IMR-90 (cell line): ENCODE measurements around the gene OSBP2. TPM values are rescaled to one million over a fixed set of nuclear protein-coding genes. Genes with fewer than 3 reads are reported as not detected.

Source experiments
- ATAC-seq: fragments of 200-7000 bp; cut with Tn5 transposase; 2 replicates; pipeline ENCODE4 v1.9.1; 2020; ENCODE audit warnings: low read depth, mild to moderate bottlenecking, moderate library complexity
- BruUV-seq: library from RNA; stranded (reverse); fragments of 400-500 nt; replicated peaks from 2 replicates; lab custom pipeline; 2021; lab: Mats Ljungman, UMichigan
- CTCF ChIA-PET: fragments of 300-600 bp; formaldehyde crosslinking; extraction: SDS; loops from one replicate; lab custom pipeline; 2021; ENCODE audit warnings: antibody characterized with exemption; lab: Yijun Ruan, JAX
- POLR2A ChIA-PET: fragments of 300-600 bp; sonication (Branson Sonifier 250); formaldehyde crosslinking; loops from one replicate; lab custom pipeline; 2022; ENCODE audit warnings: antibody characterized with exemption; ENCODE audit not compliant: unreplicated experiment; lab: Charles Lee
- DNase-seq: peaks from one replicate; pipeline ENCODE4 v3.0.0; 2013
- H2AFZ ChIP-seq: replicated peaks from 2 replicates; pipeline ENCODE3; 2013; ENCODE audit warnings: low read length, mild to moderate bottlenecking; ENCODE audit not compliant: poor library complexity
- H2AK5ac ChIP-seq: 2 replicates; pipeline ENCODE4 v1.6.1; 2013; ENCODE audit warnings: low read depth, low read length, inconsistent platforms
- H2AK9ac ChIP-seq: replicated peaks from 2 replicates; pipeline ENCODE3; 2013; ENCODE audit warnings: mild to moderate bottlenecking, low read depth, low read length, moderate library complexity; ENCODE audit not compliant: poor library complexity
- H2BK120ac ChIP-seq: 2 replicates; pipeline ENCODE4 v1.6.1; 2013; ENCODE audit warnings: low read depth, low read length, inconsistent platforms
- H2BK15ac ChIP-seq: 3 replicates; pipeline ENCODE4 v1.6.1; 2013; ENCODE audit warnings: low read depth, low read length, inconsistent platforms
- H2BK20ac ChIP-seq: 2 replicates; pipeline ENCODE4 v1.6.1; 2013; ENCODE audit warnings: low read depth, mild to moderate bottlenecking, inconsistent platforms, low read length, moderate library complexity
- H2BK5ac ChIP-seq: 2 replicates; pipeline ENCODE4 v1.6.1; 2013; ENCODE audit warnings: mild to moderate bottlenecking, low read depth, low read length, inconsistent platforms; ENCODE audit not compliant: poor library complexity, severe bottlenecking
- H3K14ac ChIP-seq: replicated peaks from 2 replicates; pipeline ENCODE4 v1.6.1; 2013; ENCODE audit warnings: low read depth, low read length, inconsistent platforms
- H3K18ac ChIP-seq: 2 replicates; pipeline ENCODE4 v1.6.1; 2013; ENCODE audit warnings: low read depth, low read length, control low read depth
- H3K23ac ChIP-seq: 2 replicates; pipeline ENCODE4 v1.6.1; 2013; ENCODE audit warnings: low read depth, low read length, inconsistent platforms
- H3K27ac ChIP-seq: 2 replicates; pipeline ENCODE4 v1.5.1; 2013; ENCODE audit warnings: mild to moderate bottlenecking, control low read depth, low read length; ENCODE audit not compliant: insufficient read depth
- H3K27me3 ChIP-seq: 2 replicates; pipeline ENCODE4 v1.6.1; 2013; ENCODE audit warnings: low read length; ENCODE audit not compliant: control insufficient read depth, insufficient read depth
- H3K36me3 ChIP-seq: 2 replicates; pipeline ENCODE4 v1.6.1; 2013; ENCODE audit warnings: low read length, mixed read lengths; ENCODE audit not compliant: control insufficient read depth, insufficient read depth
- H3K4ac ChIP-seq: 2 replicates; pipeline ENCODE4 v1.6.1; 2013; ENCODE audit warnings: low read depth, low read length, inconsistent platforms
- H3K4me1 ChIP-seq: 2 replicates; pipeline ENCODE4 v1.6.1; 2013; ENCODE audit warnings: low read length, mixed read lengths; ENCODE audit not compliant: control insufficient read depth, insufficient read depth
- H3K4me2 ChIP-seq: 2 replicates; pipeline ENCODE4 v1.6.1; 2013; ENCODE audit warnings: low read depth, mild to moderate bottlenecking, control low read depth, low read length, moderate library complexity
- H3K4me3 ChIP-seq: 2 replicates; pipeline ENCODE4 v1.5.1; 2013; ENCODE audit warnings: low read depth, mild to moderate bottlenecking, control low read depth, low read length, moderate library complexity; ENCODE audit not compliant: insufficient read depth
- H3K56ac ChIP-seq: 2 replicates; pipeline ENCODE4 v1.6.1; 2013; ENCODE audit warnings: low read length, inconsistent platforms; ENCODE audit not compliant: insufficient read depth; ENCODE audit errors: extremely low read depth
- H3K79me1 ChIP-seq, 2 experiments: 2 replicates each; pipeline ENCODE4 v1.6.1; 2013; ENCODE audit warnings: low read length in 2 of 2, inconsistent platforms in 1 of 2, low read depth in 1 of 2
- H3K9ac ChIP-seq: 2 replicates; pipeline ENCODE4 v1.6.1; 2013; ENCODE audit warnings: low read depth, low read length, control low read depth
- H3K9me1 ChIP-seq: 2 replicates; pipeline ENCODE4 v1.6.1; 2013; ENCODE audit warnings: low read length, inconsistent platforms; ENCODE audit not compliant: insufficient read depth
- H3K9me3 ChIP-seq: 2 replicates; pipeline ENCODE4 v1.6.1; 2013; ENCODE audit warnings: low read length; ENCODE audit not compliant: control insufficient read depth, insufficient read depth
- H4K20me1 ChIP-seq: 2 replicates; pipeline ENCODE4 v1.6.1; 2013; ENCODE audit warnings: low read length, inconsistent platforms; ENCODE audit not compliant: insufficient read depth
- H4K5ac ChIP-seq: 2 replicates; pipeline ENCODE4 v1.6.1; 2013; ENCODE audit warnings: mild to moderate bottlenecking, low read depth, low read length, control low read depth
- H4K8ac ChIP-seq, 2 experiments: 2 replicates each; pipeline ENCODE4 v1.6.1; 2013; ENCODE audit warnings: low read depth in 2 of 2, low read length in 2 of 2, control low read depth in 1 of 2, inconsistent platforms in 1 of 2
- H4K91ac ChIP-seq: 2 replicates; pipeline ENCODE4 v1.6.1; 2013; ENCODE audit warnings: low read depth, low read length, inconsistent platforms; ENCODE audit not compliant: insufficient read depth
- BHLHE40 ChIP-seq: fragments of 150-350 bp; IDR thresholded peaks from 2 replicates; pipeline ENCODE4 v1.6.1; 2016; ENCODE audit warnings: mild to moderate bottlenecking, low read depth, low read length
- CEBPB ChIP-seq: IDR thresholded peaks from 2 replicates; pipeline ENCODE4 v1.6.1; 2012; ENCODE audit warnings: low read depth, low read length, improper control_type of control experiment
- CHD1 ChIP-seq: IDR thresholded peaks from 2 replicates; pipeline ENCODE4 v1.6.1; 2012; ENCODE audit warnings: low read depth, low read length, improper control_type of control experiment
- FOS ChIP-seq: fragments of 150-350 bp; IDR thresholded peaks from 2 replicates; pipeline ENCODE4 v1.6.1; 2016; ENCODE audit warnings: low read depth, low read length
- MAFK ChIP-seq: IDR thresholded peaks from 2 replicates; pipeline ENCODE4 v1.6.1; 2012; ENCODE audit warnings: low read depth, low read length, improper control_type of control experiment
- MAZ ChIP-seq: IDR thresholded peaks from 2 replicates; pipeline ENCODE4 v1.6.1; 2012; ENCODE audit warnings: low read depth, mild to moderate bottlenecking, low read length, improper control_type of control experiment, moderate library complexity, borderline replicate concordance
- MXI1 ChIP-seq: IDR thresholded peaks from 2 replicates; pipeline ENCODE4 v1.6.1; 2012; ENCODE audit warnings: low read depth, mild to moderate bottlenecking, low read length, moderate library complexity, borderline replicate concordance
- NFE2L2 ChIP-seq: fragments of 150-350 bp; IDR thresholded peaks from 2 replicates; pipeline ENCODE4 v1.6.1; 2016; ENCODE audit warnings: low read depth, mild to moderate bottlenecking, low read length
- POLR2A ChIP-seq: IDR thresholded peaks from 2 replicates; pipeline ENCODE4 v1.6.1; 2012; ENCODE audit warnings: mild to moderate bottlenecking, low read depth, low read length
- RAD21 ChIP-seq: IDR thresholded peaks from 2 replicates; pipeline ENCODE4 v1.6.1; 2012; ENCODE audit warnings: low read length, improper control_type of control experiment
- RCOR1 ChIP-seq: IDR thresholded peaks from 2 replicates; pipeline ENCODE4 v1.6.1; 2012; ENCODE audit warnings: mild to moderate bottlenecking, low read length, improper control_type of control experiment; ENCODE audit not compliant: insufficient replicate concordance
- RFX5 ChIP-seq: IDR thresholded peaks from 2 replicates; pipeline ENCODE4 v1.8.0; 2012; ENCODE audit warnings: low read depth, mild to moderate bottlenecking, low read length, moderate library complexity
- SMC3 ChIP-seq: fragments of 150-350 bp; IDR thresholded peaks from 2 replicates; pipeline ENCODE4 v1.6.1; 2016; ENCODE audit warnings: low read depth, mild to moderate bottlenecking, antibody characterized with exemption, low read length, moderate library complexity
- WGBS, 2 experiments: methylation state at CpG; one replicate each; pipeline versions ENCODE4 v1.1.5 to v1.1.7; 2013; ENCODE audit warnings: missing lambda C conversion rate in 2 of 2; ENCODE audit not compliant: insufficient read length in 1 of 2; ENCODE audit errors: extremely low coverage in 2 of 2; 5-methylcytosine and 5-hydroxymethylcytosine counted together
- dilution Hi-C: fragments of 300-500 bp; cut with HindIII; formaldehyde crosslinking; loops from one replicate; pipeline ENCODE4 v1.14.3; 2018; ENCODE audit warnings: low sequenced_read_pairs; ENCODE audit not compliant: unreplicated experiment
- in situ Hi-C: fragments of 300-500 bp; cut with MboI; formaldehyde crosslinking; loops from 3 replicates; pipeline ENCODE4 v1.14.3; 2019; ENCODE audit warnings: low sequenced_read_pairs, inconsistent platforms, mixed read lengths
- intact Hi-C: fragments of 100-400 bp; cut with micrococcal nuclease; formaldehyde crosslinking; loops from 2 replicates; pipeline ENCODE4 v1.10.0; 2022
- polyA plus RNA-seq, 3 experiments: library from polyadenylated mRNA; depleted of rRNA; stranded (reverse); fragments of >200 nt; gene quantifications; 2 replicates each; pipeline ENCODE4 v1.2.3, GENCODE V29; 2012; ENCODE audit warnings: low replicate concordance in 1 of 3
- total RNA-seq: library from RNA; depleted of rRNA; stranded (reverse); fragments of >200 nt; gene quantifications from 2 replicates; pipeline ENCODE4 v1.2.3, GENCODE V29; 2012
- TF ChIP-seq, protein P1 (sequence below): conservative IDR thresholded peaks from 2 replicates; pipeline ENCODE4 v1.5.1; 2012; ENCODE audit warnings: mild to moderate bottlenecking, low read depth, low read length, improper control_type of control experiment
- TF ChIP-seq, protein P2 (sequence below): fragments of 150-350 bp; IDR thresholded peaks from 2 replicates; pipeline ENCODE4 v1.6.1; 2016; ENCODE audit warnings: low read depth, mild to moderate bottlenecking, low read length, moderate library complexity, borderline replicate concordance
- TF ChIP-seq, protein P3 (sequence below): fragments of 150-350 bp; IDR thresholded peaks from 2 replicates; pipeline ENCODE4 v1.6.1; 2017; ENCODE audit warnings: mild to moderate bottlenecking, antibody characterized with exemption, low read length, low read depth

Gene OSBP2
- total and polyA plus RNA-seq, 2 of the 4 experiments (the other 2 are of a cell fraction) = 1.8 to 2.2 TPM

DNA sequence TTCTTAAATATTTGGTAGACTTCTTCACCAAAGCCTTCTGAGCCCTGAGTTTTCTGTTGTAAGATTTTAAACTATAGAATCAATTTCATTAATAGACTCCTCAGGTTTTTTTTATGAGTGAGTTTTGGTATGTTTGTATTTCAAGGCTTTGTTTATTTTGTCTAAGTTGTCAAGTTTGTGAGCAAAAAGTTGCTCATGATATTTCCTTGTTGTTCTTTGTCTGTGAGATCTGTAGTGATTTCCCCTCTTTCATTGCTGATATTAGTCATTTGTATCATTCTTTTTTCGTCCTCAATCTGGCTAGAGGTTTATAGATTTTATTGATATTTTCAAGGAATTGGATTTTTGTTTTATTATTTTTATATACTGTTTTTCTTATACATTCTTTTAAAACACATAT is 152.9 kb downstream of the OSBP2 start:
- Histone ChIP-seq H3K4me2 (no peak overlapping the region), H2AFZ (no peak overlapping the region), H2BK5ac (no peak overlapping the region), H3K4ac (no peak overlapping the region), H3K9me1 (no peaks in the 10 kb centered on the region), H3K23ac (no peak overlapping the region), H3K27me3 (peaks cover 3% of the 10 kb centered on the region; the same call in 1 of the 2 replicates), H3K36me3 (no peaks in the 10 kb centered on the region), H2AK5ac (no peak overlapping the region), H2BK20ac (no peak overlapping the region), H3K79me1 (no peaks in the 10 kb centered on the region), H3K4me3 (no peak overlapping the region), H2BK120ac (no peak overlapping the region), H3K9ac (no peak overlapping the region), H4K91ac (no peak overlapping the region), H3K56ac (no peak overlapping the region), H3K4me1 (no peaks in the 10 kb centered on the region), H3K9me3 (no peaks in the 10 kb centered on the region), H3K18ac (no peak overlapping the region), H2AK9ac (no peak overlapping the region), H4K20me1 (no peaks in the 10 kb centered on the region), H3K14ac (no peak overlapping the region), H4K5ac (no peak overlapping the region), H3K27ac (no peak overlapping the region), H4K8ac (no peak overlapping the region), H2BK15ac (no peak overlapping the region)
- ChIA-PET CTCF (interaction anchor here (0.6 kb wide), 1 partner anchor 17 kb away, joined by 3 read pairs; no protein-coding TSS in a partner anchor), POLR2A (no interaction called here)
- ATAC-seq (no peak), DNase-seq (no peak)
- dilution Hi-C loops = no loop called here
- no CpG with 5 or more reads among the region's 1 CpG for WGBS, 2 experiments
- TF ChIP-seq, protein P1, sequence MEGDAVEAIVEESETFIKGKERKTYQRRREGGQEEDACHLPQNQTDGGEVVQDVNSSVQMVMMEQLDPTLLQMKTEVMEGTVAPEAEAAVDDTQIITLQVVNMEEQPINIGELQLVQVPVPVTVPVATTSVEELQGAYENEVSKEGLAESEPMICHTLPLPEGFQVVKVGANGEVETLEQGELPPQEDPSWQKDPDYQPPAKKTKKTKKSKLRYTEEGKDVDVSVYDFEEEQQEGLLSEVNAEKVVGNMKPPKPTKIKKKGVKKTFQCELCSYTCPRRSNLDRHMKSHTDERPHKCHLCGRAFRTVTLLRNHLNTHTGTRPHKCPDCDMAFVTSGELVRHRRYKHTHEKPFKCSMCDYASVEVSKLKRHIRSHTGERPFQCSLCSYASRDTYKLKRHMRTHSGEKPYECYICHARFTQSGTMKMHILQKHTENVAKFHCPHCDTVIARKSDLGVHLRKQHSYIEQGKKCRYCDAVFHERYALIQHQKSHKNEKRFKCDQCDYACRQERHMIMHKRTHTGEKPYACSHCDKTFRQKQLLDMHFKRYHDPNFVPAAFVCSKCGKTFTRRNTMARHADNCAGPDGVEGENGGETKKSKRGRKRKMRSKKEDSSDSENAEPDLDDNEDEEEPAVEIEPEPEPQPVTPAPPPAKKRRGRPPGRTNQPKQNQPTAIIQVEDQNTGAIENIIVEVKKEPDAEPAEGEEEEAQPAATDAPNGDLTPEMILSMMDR = no peak
- no peak for TF ChIP-seq NFE2L2
- no peak for TF ChIP-seq RAD21
- no peak for TF ChIP-seq SMC3
- TF ChIP-seq FOS = no peak
- TF ChIP-seq, protein P2, sequence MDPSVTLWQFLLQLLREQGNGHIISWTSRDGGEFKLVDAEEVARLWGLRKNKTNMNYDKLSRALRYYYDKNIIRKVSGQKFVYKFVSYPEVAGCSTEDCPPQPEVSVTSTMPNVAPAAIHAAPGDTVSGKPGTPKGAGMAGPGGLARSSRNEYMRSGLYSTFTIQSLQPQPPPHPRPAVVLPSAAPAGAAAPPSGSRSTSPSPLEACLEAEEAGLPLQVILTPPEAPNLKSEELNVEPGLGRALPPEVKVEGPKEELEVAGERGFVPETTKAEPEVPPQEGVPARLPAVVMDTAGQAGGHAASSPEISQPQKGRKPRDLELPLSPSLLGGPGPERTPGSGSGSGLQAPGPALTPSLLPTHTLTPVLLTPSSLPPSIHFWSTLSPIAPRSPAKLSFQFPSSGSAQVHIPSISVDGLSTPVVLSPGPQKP = no peak
- no peak for TF ChIP-seq MAZ
- no peak for TF ChIP-seq CHD1
- TF ChIP-seq MXI1 = no peak
- no peak for TF ChIP-seq BHLHE40
- TF ChIP-seq POLR2A = no peak
- TF ChIP-seq CEBPB = no peak
- TF ChIP-seq RFX5 = no peak
- no peak for TF ChIP-seq MAFK
- TF ChIP-seq RCOR1 = no peak
- TF ChIP-seq, protein P3, sequence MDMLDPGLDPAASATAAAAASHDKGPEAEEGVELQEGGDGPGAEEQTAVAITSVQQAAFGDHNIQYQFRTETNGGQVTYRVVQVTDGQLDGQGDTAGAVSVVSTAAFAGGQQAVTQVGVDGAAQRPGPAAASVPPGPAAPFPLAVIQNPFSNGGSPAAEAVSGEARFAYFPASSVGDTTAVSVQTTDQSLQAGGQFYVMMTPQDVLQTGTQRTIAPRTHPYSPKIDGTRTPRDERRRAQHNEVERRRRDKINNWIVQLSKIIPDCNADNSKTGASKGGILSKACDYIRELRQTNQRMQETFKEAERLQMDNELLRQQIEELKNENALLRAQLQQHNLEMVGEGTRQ = no peak
- BruUV-seq = no TSS peak
- intact Hi-C loops = no loop called here
- in situ Hi-C loops = no loop called here
